ENCODE measurements around the gene SORCS2. TPM values are rescaled to one million over a fixed set of nuclear protein-coding genes. Genes with fewer than 3 reads are reported as not detected.

Gene SORCS2
- total RNA-seq, 1 experiment from 2014 or later: 0.15 TPM

GRCh38 chr4:7148337-7148736, 44.0 kb upstream of the SORCS2 start:
- Histone ChIP-seq H3K4me3 (ENCODE audit: low read depth in 2 of 2, low read length in 2 of 2) (no peak overlapping the region), H3K9me3 (ENCODE audit: control insufficient read depth, insufficient read depth, low read depth, low read length) (no peaks in the 10 kb centered on the region), H3K27ac (ENCODE audit: low read length) (no peak overlapping the region), H3K27me3 (ENCODE audit: control insufficient read depth, insufficient read depth, low read length) (no peaks in the 10 kb centered on the region), H3K4me1 (ENCODE audit: control insufficient read depth, insufficient read depth, low read length) (no peaks in the 10 kb centered on the region), H3K36me3 (ENCODE audit: control insufficient read depth, insufficient read depth, low read length) (no peaks in the 10 kb centered on the region)
- in situ Hi-C loops (cut with HindIII; ENCODE audit: low pct_unique_long_range_greater_than_20kb, low sequenced_read_pairs): no loop called here
- ChIA-PET CTCF (no interaction called here), POLR2A (interaction anchor here (0.6 kb wide), 1 partner anchor 426 kb away, joined by 3 read pairs; no protein-coding TSS in a partner anchor)
- no peak for DNase-seq (ENCODE audit: low read depth, low spot score)
- TF ChIP-seq CTCF (IDR thresholded peaks at IDR 0.05) (no peak), TCF7L2 (IDR thresholded peaks at IDR 0.05; ENCODE audit: low read depth, low read length) (no peak), REST (IDR thresholded peaks at IDR 0.05; ENCODE audit: insufficient read depth in 1 of 2, low read depth in 2 of 2, low read length in 1 of 2) (no peak), SIN3A (IDR thresholded peaks at IDR 0.05; ENCODE audit: borderline replicate concordance, insufficient read depth, low read depth, low read length) (no peak), POLR2AphosphoS5 (IDR thresholded peaks at IDR 0.05; ENCODE audit: low read depth, low read length) (no peak)
- BruUV-seq (replicated peaks): no TSS peak
- intact Hi-C loops (cut with micrococcal nuclease; ENCODE audit: unreplicated experiment): no loop called here
- ATAC-seq: no peak

- TF ChIP-seq REST (IDR thresholded peaks at IDR 0.05; ENCODE audit: insufficient read depth in 1 of 2, low read depth in 2 of 2, low read length in 1 of 2): no peak
- TF ChIP-seq TCF7L2 (IDR thresholded peaks at IDR 0.05; ENCODE audit: low read depth, low read length): no peak
- no peak for TF ChIP-seq SIN3A (IDR thresholded peaks at IDR 0.05; ENCODE audit: borderline replicate concordance, insufficient read depth, low read depth, low read length)
- TF ChIP-seq CTCF (IDR thresholded peaks at IDR 0.05): no peak
- no peak for TF ChIP-seq POLR2AphosphoS5 (IDR thresholded peaks at IDR 0.05; ENCODE audit: low read depth, low read length)
- DNase-seq (ENCODE audit: low read depth, low spot score): no peak
- no peaks in the 10 kb centered on the region for H3K27me3 ChIP-seq (ENCODE audit: control insufficient read depth, insufficient read depth, low read length)
- no peaks in the 10 kb centered on the region for H3K9me3 ChIP-seq (ENCODE audit: control insufficient read depth, insufficient read depth, low read depth, low read length)
- POLR2A ChIA-PET: no interaction called here
- no peak overlapping the region for H3K27ac ChIP-seq (ENCODE audit: low read length)
- no peak overlapping the region for H3K4me3 ChIP-seq (ENCODE audit: low read depth in 2 of 2, low read length in 2 of 2)
- no TSS peak for BruUV-seq (replicated peaks)
- CTCF ChIA-PET: interaction anchor here (1.3 kb wide), 1 partner anchor 48 kb away, joined by 3 read pairs; no protein-coding TSS in a partner anchor
- intact Hi-C loops (cut with micrococcal nuclease; ENCODE audit: unreplicated experiment): no loop called here
- no peak for ATAC-seq
- no peaks in the 10 kb centered on the region for H3K4me1 ChIP-seq (ENCODE audit: control insufficient read depth, insufficient read depth, low read length)
- in situ Hi-C loops (cut with HindIII; ENCODE audit: low pct_unique_long_range_greater_than_20kb, low sequenced_read_pairs): no loop called here
- no peaks in the 10 kb centered on the region for H3K36me3 ChIP-seq (ENCODE audit: control insufficient read depth, insufficient read depth, low read length)
Measured at GRCh38 chr4:7150036-7150635, 42.2 kb upstream of the SORCS2 start.

Data from Panc1 (cell line).